Transverse colon (tissue), 4 donors: Measurements from ENCODE around the gene STARD3.

Experiments
- CTCF ChIP-seq, 5 experiments: fragments of 200-600 bp in 3 of 5; fragments of 450-650 bp in 2 of 5; sonication (generic) in 3 of 5; IDR thresholded peaks; 1 replicate in 2 of 5; 2 replicates in 3 of 5; pipeline ENCODE4 v1.5.1; 2016 to 2017; ENCODE audit warnings: antibody characterized with exemption in 5 of 5, inconsistent platforms in 3 of 5, mild to moderate bottlenecking in 2 of 5, moderate library complexity in 1 of 5
- EP300 ChIP-seq: sonication (generic); formaldehyde crosslinking; IDR thresholded peaks from one replicate; pipeline ENCODE4 v1.6.1; 2017; ENCODE audit warnings: antibody characterized with exemption, low read depth
- POLR2A ChIP-seq: fragments of 450-650 bp; IDR thresholded peaks from one replicate; pipeline ENCODE4 v1.6.1; 2016; ENCODE audit warnings: antibody characterized with exemption, mild to moderate bottlenecking, moderate library complexity
- POLR2AphosphoS5 ChIP-seq, 3 donors: sonication (generic); formaldehyde crosslinking; IDR thresholded peaks; one replicate each; pipeline ENCODE4 v1.6.1; 2016; ENCODE audit warnings: antibody characterized with exemption in 3 of 3

GRCh38 chr17:39688945-39689344 lies 52.0 kb downstream of the STARD3 start:
- TF ChIP-seq POLR2AphosphoS5 (IDR thresholded peaks at IDR 0.05) = no peak
- TF ChIP-seq CTCF (IDR thresholded peaks at IDR 0.05) = no peak
- no peak for TF ChIP-seq POLR2A
- TF ChIP-seq EP300 = no peak
